HepG2 (cell line): ENCODE data around the gene PDE4C. TPM values are rescaled to one million over a fixed set of nuclear protein-coding genes. Genes with fewer than 3 reads are reported as not detected.

Experiments used
- ARNT2 ChIP-seq: sonication (generic); formaldehyde crosslinking; IDR thresholded peaks from 2 replicates; pipeline ENCODE4 v1.8.0; 2022; ENCODE audit warnings: mild to moderate bottlenecking, low read depth, missing genetic modification reagents, moderate library complexity
- ASH2L ChIP-seq: fragments of 300-600, 200-600 bp; sonication (generic); IDR thresholded peaks from 2 replicates; pipeline ENCODE4 v1.7.0; 2017; ENCODE audit warnings: low read depth, mild to moderate bottlenecking, moderate library complexity, mixed read lengths, low read length; ENCODE audit not compliant: insufficient read length
- BORCS8-MEF2B ChIP-seq: sonication (generic); formaldehyde crosslinking; IDR thresholded peaks from 2 replicates; pipeline ENCODE4 v1.8.0; 2022; ENCODE audit warnings: mild to moderate bottlenecking, missing genetic modification reagents
- EP300 ChIP-seq, 3 experiments: sonication (generic) in 1 of 3; formaldehyde crosslinking in 1 of 3; IDR thresholded peaks; 2 replicates each; pipeline versions ENCODE4 v1.5.1 to v1.6.1; 2011 to 2020; ENCODE audit warnings: low read depth in 2 of 3, low read length in 2 of 3, borderline replicate concordance in 1 of 3, improper control_type of control experiment in 1 of 3, mild to moderate bottlenecking in 1 of 3, missing genetic modification reagents in 1 of 3, moderate library complexity in 1 of 3
- HES4 ChIP-seq: sonication (generic); formaldehyde crosslinking; IDR thresholded peaks from 2 replicates; pipeline ENCODE4 v1.9.0; 2021; ENCODE audit warnings: mild to moderate bottlenecking, missing genetic modification reagents, borderline replicate concordance
- NCOR1 ChIP-seq: fragments of 200-600 bp; sonication (generic); IDR thresholded peaks from 2 replicates; pipeline ENCODE4 v1.7.0; 2017; ENCODE audit warnings: antibody characterized with exemption, low read length, borderline replicate concordance
- NRL ChIP-seq: sonication (generic); formaldehyde crosslinking; IDR thresholded peaks from 2 replicates; pipeline ENCODE4 v1.5.0; 2020; ENCODE audit warnings: missing genetic modification reagents, mild to moderate bottlenecking, moderate library complexity, borderline replicate concordance
- PPARG ChIP-seq: conservative IDR thresholded peaks from 2 replicates; pipeline ENCODE4 v1.6.1; 2016; ENCODE audit warnings: missing biosample characterization, missing genetic modification reagents
- RBFOX2 ChIP-seq: fragments of 200-400 bp; formaldehyde crosslinking; IDR thresholded peaks from 2 replicates; pipeline ENCODE4 v1.6.1; 2017; ENCODE audit warnings: low read depth, mild to moderate bottlenecking, low read length
- RXRB ChIP-seq: IDR thresholded peaks from 2 replicates; pipeline ENCODE4 v1.6.1; 2016; ENCODE audit warnings: borderline replicate concordance, missing genetic modification reagents, missing compliant biosample characterization
- THAP11 ChIP-seq: IDR thresholded peaks from 2 replicates; pipeline ENCODE4 v1.6.1; 2016; ENCODE audit warnings: missing biosample characterization, missing genetic modification reagents
- XRCC5 ChIP-seq: fragments of 200-400 bp; formaldehyde crosslinking; optimal IDR thresholded peaks from 2 replicates; pipeline ENCODE3; 2017; ENCODE audit warnings: mild to moderate bottlenecking, low read length
- ZBTB7A ChIP-seq: sonication (generic); formaldehyde crosslinking; IDR thresholded peaks from 2 replicates; pipeline ENCODE4 v1.8.0; 2022; ENCODE audit warnings: mild to moderate bottlenecking, missing genetic modification reagents
- ZNF572 ChIP-seq: sonication (generic); formaldehyde crosslinking; IDR thresholded peaks from 2 replicates; pipeline ENCODE4 v1.5.1; 2020; ENCODE audit warnings: mild to moderate bottlenecking, missing genetic modification reagents
- ZNF790 ChIP-seq: sonication (generic); formaldehyde crosslinking; IDR thresholded peaks from 2 replicates; pipeline ENCODE4 v1.8.0; 2022; ENCODE audit warnings: missing genetic modification reagents, mild to moderate bottlenecking, borderline replicate concordance
- polyA plus RNA-seq, 8 experiments: library from polyadenylated mRNA; depleted of rRNA in 3 of 8; stranded (reverse) in 7 of 8; unstranded in 1 of 8; fragments of >200 nt; fragmentation: Illumina TruSeq in 4 of 8; extraction: Trizol in 4 of 8; gene quantifications; 2 replicates each; pipeline versions ENCODE4 v1.2.1 to v1.2.3, GENCODE V29; 2011 to 2016; ENCODE audit warnings: low read depth in 4 of 8, missing spikeins in 1 of 8, mixed read lengths in 1 of 8; ENCODE audit not compliant: insufficient read depth in 1 of 8
- total RNA-seq, 5 experiments: library from RNA; depleted of rRNA; stranded (reverse); fragments of >200 nt; fragmentation: Illumina TruSeq; extraction: Trizol; gene quantifications; 2 replicates each; pipeline ENCODE4 v1.2.3, GENCODE V29; 2016; ENCODE audit warnings: low read depth in 1 of 5
- TF ChIP-seq, protein P1 (sequence below): sonication (generic); formaldehyde crosslinking; IDR thresholded peaks from 2 replicates; pipeline ENCODE4 v1.5.0; 2020; ENCODE audit warnings: missing genetic modification reagents
- TF ChIP-seq, protein P2 (sequence below): IDR thresholded peaks from 2 replicates; pipeline ENCODE4 v1.6.1; 2016; ENCODE audit warnings: missing biosample characterization, missing genetic modification reagents, low read depth
- TF ChIP-seq, protein P3 (sequence below): sonication (generic); formaldehyde crosslinking; IDR thresholded peaks from 2 replicates; pipeline ENCODE4 v1.8.1; 2023; ENCODE audit warnings: mild to moderate bottlenecking, moderate library complexity, missing genetic modification reagents
- TF ChIP-seq, protein P4 (sequence below): sonication (generic); formaldehyde crosslinking; IDR thresholded peaks from 2 replicates; pipeline ENCODE4 v1.5.0; 2020; ENCODE audit warnings: missing genetic modification reagents

PDE4C gene
- total and polyA plus RNA-seq, 2 of the 13 experiments (the other 11 are each of a cell fraction or from before 2014, with no cell fraction given) = 1.4 to 14.0 TPM

DNA sequence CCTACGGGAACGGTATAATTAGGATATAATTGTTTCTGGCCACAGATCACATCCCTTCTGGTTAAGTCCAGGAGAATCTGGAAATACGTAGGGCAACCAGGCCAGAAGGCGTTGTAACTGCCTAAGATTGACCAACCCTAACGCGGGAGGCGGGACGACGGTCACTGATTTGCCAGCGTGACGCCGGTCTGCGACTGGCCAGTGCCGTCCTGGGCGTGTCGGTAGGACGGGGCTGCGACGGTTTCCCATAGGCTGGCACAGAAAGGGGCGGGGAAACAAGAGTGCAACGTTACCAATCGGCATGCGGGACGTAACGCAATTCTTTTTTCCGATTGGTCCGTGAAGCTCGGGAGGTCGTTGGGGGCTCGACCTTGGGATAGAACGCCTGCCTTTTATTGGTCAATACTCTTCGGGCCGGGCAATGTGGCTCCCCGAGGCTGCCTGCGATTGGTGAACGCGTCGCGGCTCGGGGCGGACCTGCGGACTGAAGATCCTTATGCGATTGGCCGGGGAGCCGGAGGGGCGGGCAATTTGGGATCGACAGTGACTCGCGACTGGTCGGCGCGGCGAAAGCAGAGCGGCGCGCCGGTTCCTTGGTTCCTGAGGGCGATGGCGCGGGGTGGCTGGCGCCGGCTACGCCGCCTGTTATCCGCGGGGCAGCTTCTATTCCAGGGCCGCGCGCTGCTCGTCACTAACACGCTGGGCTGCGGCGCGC, 33.4 kb downstream of the PDE4C start, which contains the start of gene MPV17L2 (continued):
- peak; percentile 21 for TF ChIP-seq ASH2L
- 0 out of 2 replicates have a peak, but pooled peaks have one; percentile 50 for TF ChIP-seq ARNT2 (CRISPR knock-in tag)
- no peak for TF ChIP-seq ZNF572 (CRISPR knock-in tag)
- TF ChIP-seq, protein P1, sequence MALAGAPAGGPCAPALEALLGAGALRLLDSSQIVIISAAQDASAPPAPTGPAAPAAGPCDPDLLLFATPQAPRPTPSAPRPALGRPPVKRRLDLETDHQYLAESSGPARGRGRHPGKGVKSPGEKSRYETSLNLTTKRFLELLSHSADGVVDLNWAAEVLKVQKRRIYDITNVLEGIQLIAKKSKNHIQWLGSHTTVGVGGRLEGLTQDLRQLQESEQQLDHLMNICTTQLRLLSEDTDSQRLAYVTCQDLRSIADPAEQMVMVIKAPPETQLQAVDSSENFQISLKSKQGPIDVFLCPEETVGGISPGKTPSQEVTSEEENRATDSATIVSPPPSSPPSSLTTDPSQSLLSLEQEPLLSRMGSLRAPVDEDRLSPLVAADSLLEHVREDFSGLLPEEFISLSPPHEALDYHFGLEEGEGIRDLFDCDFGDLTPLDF (CRISPR knock-in tag) = peak; percentile 57
- TF ChIP-seq XRCC5 = no peak
- TF ChIP-seq ZNF790 (CRISPR knock-in tag) = 0 out of 2 replicates have a peak, but pooled peaks have one; percentile 32
- TF ChIP-seq ZBTB7A (CRISPR knock-in tag) = no peak
- peak; percentile 80; the same call in 1 of the 2 replicates for TF ChIP-seq NRL (CRISPR knock-in tag)
- TF ChIP-seq RXRB (CRISPR knock-in tag) = peak; percentile 4; the same call in 1 of the 2 replicates
- TF ChIP-seq RBFOX2 = peak; percentile 80
- TF ChIP-seq EP300 (IDR thresholded peaks at IDR 0.05; ENCODE audit: low read depth in 2 of 2, low read length in 2 of 2) = no peak
- no peak for TF ChIP-seq EP300 (CRISPR knock-in tag; IDR thresholded peaks at IDR 0.05; ENCODE audit: borderline replicate concordance)
- TF ChIP-seq HES4 (CRISPR knock-in tag) = 0 out of 2 replicates have a peak, but pooled peaks have one; percentile 18
- TF ChIP-seq, protein P2, sequence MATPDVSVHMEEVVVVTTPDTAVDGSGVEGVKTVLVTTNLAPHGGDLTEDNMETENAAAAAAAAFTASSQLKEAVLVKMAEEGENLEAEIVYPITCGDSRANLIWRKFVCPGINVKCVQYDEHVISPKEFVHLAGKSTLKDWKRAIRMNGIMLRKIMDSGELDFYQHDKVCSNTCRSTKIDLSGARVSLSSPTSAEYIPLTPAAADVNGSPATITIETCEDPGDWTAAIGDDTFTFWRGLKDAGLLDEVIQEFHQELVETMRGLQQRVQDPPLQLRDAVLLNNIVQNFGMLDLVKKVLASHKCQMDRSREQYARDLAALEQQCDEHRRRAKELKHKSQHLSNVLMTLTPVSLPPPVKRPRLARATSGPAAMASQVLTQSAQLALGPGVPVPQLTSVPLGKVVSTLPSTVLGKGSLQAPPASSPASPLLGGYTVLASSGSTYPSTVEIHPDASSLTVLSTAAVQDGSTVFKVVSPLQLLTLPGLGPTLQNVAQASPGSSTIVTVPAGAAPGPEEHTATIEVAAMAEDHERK (CRISPR knock-in tag) = peak; percentile 33; the same call in 1 of the 2 replicates
- TF ChIP-seq NCOR1 = peak; percentile 20; the same call in 1 of the 2 replicates
- TF ChIP-seq, protein P3, sequence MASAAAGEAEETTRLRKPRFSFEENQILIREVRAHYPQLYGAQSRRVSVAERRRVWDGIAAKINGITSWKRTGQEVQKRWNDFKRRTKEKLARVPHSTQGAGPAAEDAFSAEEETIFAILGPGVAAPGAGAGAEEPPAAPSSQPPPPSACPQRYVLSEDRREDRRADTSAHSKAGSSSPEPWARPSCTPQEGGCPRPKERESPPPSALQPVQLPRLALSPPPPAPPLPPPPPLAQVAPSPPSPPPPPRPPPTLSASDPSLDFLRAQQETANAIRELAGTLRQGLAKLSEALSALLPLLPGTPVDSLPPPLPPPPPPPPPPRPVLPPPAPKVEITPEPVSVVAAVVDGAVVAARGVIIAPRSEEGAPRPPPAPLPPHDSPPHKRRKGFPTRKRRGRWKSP = peak; percentile 52; the same call in 1 of the 2 replicates
- TF ChIP-seq THAP11 (CRISPR knock-in tag) = peak; percentile 84
- peak; percentile 37; the same call in 1 of the 2 replicates for TF ChIP-seq BORCS8-MEF2B (CRISPR knock-in tag)
- peak; percentile 6; the same call in 1 of the 2 replicates for TF ChIP-seq PPARG (CRISPR knock-in tag)
- TF ChIP-seq, protein P4, sequence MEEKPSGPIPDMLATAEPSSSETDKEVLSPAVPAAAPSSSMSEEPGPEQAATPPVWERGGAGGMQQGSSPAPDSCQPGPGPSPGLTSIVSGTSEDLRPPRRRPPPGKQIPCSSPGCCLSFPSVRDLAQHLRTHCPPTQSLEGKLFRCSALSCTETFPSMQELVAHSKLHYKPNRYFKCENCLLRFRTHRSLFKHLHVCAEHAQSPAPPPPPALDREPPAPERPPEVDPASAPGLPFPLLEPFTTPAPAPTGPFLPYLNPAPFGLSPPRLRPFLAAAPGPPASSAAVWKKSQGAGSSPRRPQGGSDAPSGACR (CRISPR knock-in tag) = peak; percentile 62; the same call in 1 of the 2 replicates
